Gastroesophageal sphincter (tissue), 3 donors: ENCODE data around the gene KAT6B.

Source experiments
- CTCF ChIP-seq, 4 experiments: fragments of 200-600 bp in 2 of 4; fragments of 450-650 bp in 2 of 4; sonication (generic) in 1 of 4; IDR thresholded peaks; one replicate each; pipeline ENCODE4 v1.5.1; 2017 to 2019; ENCODE audit warnings: antibody characterized with exemption in 4 of 4, mild to moderate bottlenecking in 2 of 4, moderate library complexity in 2 of 4
- POLR2A ChIP-seq, 2 donors: fragments of 450-650 bp; IDR thresholded peaks; one replicate each; pipeline ENCODE4 v1.6.1; 2017; ENCODE audit warnings: antibody characterized with exemption in 2 of 2, mild to moderate bottlenecking in 2 of 2, moderate library complexity in 1 of 2
- POLR2AphosphoS5 ChIP-seq: sonication (generic); formaldehyde crosslinking; IDR thresholded peaks from one replicate; pipeline ENCODE4 v1.6.1; 2017; ENCODE audit warnings: antibody characterized with exemption

- TF ChIP-seq CTCF (IDR thresholded peaks at IDR 0.05) (no peak), POLR2AphosphoS5 (no peak), POLR2A (IDR thresholded peaks at IDR 0.05) (no peak)
Measured at GRCh38 chr10:74968667-74969061, 142.3 kb downstream of the KAT6B start.
